OCI-M2 (cell line): ENCODE results near the gene PSMC5.

Experiments used
- DNase-seq: peaks from one replicate; lab custom pipeline; 2025; ENCODE audit not compliant: unreplicated experiment; lab: John Stamatoyannopoulos, UW

Gene PSMC5

GRCh38 chr17:63820963-63821561, 6.2 kb upstream of the PSMC5 start:
- DNase-seq = no peak

DNA sequence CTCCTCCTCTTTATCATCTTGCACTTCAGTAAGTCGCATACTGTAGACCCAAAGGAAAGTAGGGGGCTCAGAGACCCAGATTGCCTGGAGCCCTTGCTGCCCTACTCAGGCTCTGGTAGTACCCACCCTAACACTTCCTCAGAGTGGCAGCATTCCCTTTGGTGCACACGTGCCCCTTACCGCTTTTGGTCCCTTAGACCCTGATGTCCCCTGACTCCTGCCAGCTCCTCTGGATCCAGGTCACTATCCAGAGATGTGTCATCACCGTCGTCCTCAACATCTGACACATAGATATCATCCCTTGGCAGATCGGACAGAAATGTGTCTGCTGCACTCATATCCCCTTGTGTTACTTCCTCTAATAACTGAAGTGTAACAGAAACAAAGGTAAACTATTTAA, 5.4 kb upstream of the PSMC5 start:
- no peak for DNase-seq

DNA sequence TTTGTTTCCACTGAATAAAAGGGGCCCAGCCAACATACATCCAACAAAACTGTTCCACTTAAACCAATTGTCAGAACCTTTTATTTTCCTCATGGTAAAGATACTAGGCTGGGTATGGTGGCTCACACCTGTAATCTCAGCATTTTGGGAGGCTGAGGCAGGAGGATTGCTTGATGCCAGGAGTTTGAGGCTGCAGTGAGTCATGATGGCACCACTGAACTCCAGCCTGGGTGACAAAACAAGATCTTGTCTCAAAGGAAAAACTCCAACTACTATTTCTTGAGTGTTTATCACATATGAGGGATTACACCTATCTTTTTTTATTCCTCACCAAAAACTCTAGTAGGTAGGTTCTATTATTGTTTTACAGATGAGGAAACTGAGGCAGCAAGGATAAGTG, 4.7 kb upstream of the PSMC5 start:
- DNase-seq = no peak

GRCh38 chr17:63823659-63824331, 3.4 kb upstream of the PSMC5 start:
- DNase-seq = no peak

DNA sequence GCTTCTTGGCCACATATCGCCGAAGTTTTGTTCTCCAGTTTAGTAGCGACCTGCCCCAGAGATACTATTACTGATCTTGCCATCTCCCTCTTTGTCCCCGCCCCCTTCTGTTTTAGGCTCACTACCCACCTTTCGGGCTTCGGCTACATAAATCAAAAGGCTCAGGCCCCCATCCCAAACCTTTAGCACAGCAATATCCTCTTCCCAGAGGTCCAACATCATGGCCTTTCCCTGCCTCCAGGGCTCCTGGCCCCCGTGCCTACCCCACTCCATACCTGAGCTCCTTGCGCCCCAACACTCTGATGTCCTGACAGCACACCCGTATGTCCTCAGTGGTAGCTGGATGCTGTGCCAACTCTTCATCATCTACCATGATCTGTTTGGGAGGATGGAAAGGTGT, 2.9 kb upstream of the PSMC5 start:
- no peak for DNase-seq

DNA sequence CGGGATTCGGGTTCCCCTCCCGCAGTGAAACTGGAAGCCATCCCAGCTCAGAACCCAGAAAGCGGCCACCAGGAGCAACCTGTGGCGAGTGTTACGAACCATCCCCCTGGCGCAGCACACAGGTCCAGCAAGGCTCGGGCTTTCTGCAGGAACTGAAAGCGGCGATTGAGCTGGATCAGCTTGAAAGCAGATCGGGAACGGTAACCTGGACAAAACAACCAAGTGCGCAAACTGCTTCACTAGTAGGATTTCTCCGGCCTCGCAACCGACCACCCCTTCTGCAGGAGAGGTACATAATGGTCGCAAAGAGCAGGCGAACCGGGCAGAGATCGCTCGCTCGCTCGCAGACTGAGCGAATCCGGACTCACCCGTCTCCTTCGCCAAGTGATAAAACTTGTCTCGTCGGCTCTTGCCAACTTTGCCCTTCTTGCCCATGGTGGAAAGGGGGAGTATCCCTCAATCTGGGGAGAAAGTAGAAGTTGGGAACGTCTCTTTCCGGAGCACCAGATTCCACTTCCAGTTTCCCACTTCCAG, 696 bp upstream of the PSMC5 start:
- no peak for DNase-seq

- DNase-seq = no peak
Measured at GRCh38 chr17:63827801-63828221, 580 bp downstream of the PSMC5 start.

- DNase-seq = no peak
Measured at GRCh38 chr17:63828936-63829335, 1.7 kb downstream of the PSMC5 start.

- DNase-seq = no peak
Measured at GRCh38 chr17:63830278-63830677, 3.0 kb downstream of the PSMC5 start.

- no peak for DNase-seq
Measured at GRCh38 chr17:63830904-63831491, 3.8 kb downstream of the PSMC5 start.

GRCh38 chr17:63831505-63831904, 4.3 kb downstream of the PSMC5 start:
- no peak for DNase-seq

DNA sequence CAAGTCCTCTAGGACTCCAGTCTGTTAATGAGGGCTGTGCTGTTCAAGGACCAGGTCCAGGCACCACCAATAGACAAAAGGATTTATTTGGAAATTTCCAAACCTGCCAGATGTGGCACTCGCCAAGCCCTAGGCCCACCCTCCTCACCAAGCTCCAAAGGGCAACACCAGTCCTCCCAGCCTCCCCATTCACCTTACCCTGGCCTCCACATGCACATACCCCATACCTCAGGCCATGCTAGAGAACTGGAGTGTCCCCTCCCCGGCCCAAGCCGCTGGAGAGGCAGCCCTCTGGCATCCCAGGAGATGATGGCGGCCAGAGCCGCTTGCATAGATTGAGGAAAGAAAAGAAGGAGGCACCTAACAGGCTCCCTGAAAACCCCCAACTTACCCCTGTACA, 4.8 kb downstream of the PSMC5 start:
- no peak for DNase-seq

DNA sequence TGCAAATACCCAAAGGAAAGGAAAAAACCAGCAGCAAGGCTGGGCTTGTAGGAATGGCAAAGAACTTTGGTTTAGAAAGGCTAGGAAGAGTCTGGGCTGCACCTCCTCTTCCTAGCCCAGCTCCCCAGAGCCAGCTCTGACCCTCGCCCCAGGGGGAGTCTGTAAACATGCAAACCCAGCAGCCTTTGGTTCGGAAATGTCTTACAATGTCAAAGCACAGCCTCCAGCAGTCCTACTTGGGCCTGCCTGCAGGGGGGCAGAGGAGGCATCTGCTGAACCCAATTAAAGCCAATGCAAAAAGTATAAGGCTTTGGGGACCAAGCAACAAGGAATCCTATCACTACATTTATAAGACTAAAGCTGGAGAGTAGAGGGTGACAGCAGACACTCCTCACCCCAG, 5.2 kb downstream of the PSMC5 start:
- DNase-seq = no peak

GRCh38 chr17:63833026-63833740, 6.0 kb downstream of the PSMC5 start:
- DNase-seq = no peak

DNA sequence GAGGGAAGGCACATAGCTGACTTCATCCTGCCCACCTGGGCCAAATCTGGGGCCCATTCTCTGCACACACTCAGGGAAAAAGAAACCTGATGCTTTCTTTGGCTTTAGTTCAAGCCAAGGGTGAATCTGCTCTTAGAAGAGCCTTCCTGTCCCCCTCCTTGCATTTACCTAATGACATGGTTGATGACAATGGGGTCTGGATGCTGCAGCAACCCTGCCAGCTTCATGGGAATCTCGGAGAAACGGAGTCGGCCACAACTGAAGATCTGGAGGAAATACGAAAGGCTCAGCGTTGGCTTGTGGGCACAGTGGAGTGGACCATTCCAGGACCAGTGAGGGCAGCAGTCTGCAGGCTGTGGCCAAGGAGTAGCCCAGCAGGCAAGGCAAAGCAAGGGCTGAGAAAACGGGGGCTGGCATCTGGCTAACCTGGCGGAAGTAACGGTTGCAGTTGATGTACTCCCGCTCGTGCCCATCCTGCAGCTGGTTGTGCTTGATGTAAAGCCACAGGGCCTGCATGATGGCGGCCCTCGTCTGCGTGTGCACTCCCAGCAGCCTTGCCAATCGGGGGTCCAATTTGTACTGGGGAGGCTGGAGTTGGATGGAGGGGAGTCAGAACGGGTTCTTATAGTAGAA, 6.6 kb downstream of the PSMC5 start:
- DNase-seq = no peak

- peak; percentile 50 for DNase-seq
Measured at GRCh38 chr17:63834431-63835166, 7.4 kb downstream of the PSMC5 start.

DNA sequence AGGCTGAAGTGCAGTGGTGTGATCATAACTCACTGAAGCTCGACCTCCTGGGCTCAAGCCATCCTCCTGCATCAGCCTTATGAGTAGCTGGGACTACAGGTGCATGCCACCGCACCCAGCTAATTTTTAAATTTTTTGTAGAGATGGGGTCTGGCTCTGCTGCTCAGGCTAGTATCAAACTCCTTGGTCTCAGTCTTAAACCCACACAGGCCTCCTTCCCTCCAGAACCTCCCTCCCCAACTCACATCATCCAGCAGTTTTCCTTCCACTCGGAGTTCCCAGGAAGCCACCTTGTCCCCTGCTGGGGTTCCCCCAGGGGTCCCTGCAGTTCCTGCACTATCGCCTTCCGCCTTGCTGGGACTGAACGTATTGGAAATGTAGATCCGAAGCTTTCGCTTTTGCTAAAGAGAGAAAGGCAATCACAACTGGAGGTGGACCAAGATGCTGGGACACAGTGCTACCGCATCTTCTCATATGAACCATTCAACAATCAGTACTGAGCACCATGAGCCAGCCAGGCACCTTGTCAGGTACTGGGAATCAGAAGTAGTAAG, 8.0 kb downstream of the PSMC5 start:
- no peak for DNase-seq

DNA sequence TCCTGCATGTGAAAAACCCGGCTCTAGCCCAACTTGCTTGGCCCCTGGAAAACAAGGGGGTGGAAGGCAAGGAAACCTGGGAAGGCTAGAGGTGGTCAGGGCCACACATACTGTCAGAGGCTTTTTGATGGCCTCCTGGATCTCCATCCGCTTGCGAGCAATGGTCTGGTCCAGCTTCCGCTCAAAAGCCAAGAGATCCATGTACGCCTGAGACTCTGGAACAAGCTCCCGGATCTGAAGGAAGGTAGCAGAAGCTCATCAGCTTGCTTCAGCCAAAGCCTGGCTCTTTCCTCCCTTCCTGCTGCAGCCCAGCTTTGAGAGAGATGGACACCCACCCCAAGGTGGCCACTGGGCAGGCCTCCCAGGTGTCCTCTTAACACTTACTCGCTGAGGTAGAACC, 9.6 kb downstream of the PSMC5 start:
- no peak for DNase-seq

DNA sequence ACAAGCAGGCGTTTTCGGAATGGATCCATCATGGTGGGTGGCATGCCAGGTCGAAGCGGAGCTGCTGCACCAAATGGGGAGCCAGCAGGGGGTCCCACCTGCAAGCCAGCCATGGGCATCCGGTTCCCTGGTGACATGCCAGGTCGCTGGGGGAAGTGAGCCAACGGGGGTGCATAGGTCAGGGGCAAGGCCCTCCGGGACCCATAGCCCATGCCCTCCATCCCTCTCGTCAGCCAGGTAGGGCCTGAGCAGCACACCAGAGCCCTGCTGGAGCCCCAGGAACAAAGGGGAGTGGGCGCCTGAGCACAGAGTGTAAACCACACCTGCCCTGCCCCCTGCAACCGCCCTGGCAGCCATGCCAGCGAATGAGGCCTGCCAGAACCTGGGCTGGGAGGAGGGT, 10.2 kb downstream of the PSMC5 start:
- no peak for DNase-seq

DNA sequence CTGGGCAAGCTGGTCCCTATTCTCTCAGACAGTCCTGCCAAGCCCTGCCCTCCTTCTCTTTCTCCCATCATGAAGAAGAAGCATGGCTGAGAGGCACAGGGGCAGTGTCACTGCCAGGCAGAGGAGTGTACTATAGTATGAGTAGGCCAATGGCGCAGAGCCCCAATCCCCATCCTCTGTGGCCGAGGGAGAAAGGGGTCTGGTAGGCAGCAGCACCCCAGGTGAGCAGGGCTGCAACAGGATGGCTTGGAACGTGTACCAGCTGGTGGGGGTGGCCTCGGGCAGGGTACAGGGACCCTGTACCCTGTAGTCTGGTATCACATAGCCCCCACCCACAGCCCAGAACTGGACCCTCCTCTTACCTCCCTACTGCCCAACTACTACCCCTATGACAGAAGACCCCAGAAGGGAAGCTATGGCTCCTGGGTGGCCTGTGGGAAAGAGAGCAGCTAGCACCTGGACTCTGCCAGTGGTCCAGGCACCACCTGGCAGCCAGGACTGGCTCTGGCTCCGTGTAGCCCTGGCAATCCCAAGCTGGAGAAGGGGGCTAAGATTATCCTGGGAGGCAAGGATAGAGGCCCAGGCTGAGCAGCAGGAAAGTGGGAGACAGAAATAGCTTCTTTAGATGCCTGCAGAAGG, 10.8 kb downstream of the PSMC5 start:
- DNase-seq = no peak
